Endothelial cell of umbilical vein (primary cell): Measurements from ENCODE around the gene B4GALNT1. TPM values are rescaled to one million over a fixed set of nuclear protein-coding genes. Genes with fewer than 3 reads are reported as not detected.

Source experiments
- BruUV-seq: library from RNA; stranded (reverse); fragments of 400-500 nt; replicated peaks from 2 replicates; lab custom pipeline; 2021; lab: Mats Ljungman, UMichigan
- CTCF ChIA-PET: fragments of 300-600, 350-600 bp; sonication (Branson Sonifier 250); formaldehyde crosslinking; loops from one replicate; lab custom pipeline; 2021; ENCODE audit warnings: antibody characterized with exemption, inconsistent platforms; lab: Charles Lee
- POLR2A ChIA-PET: fragments of 300-600, 350-600 bp; sonication (Branson Sonifier 250); formaldehyde crosslinking; loops from one replicate; lab custom pipeline; 2021; ENCODE audit warnings: antibody characterized with exemption, inconsistent platforms; lab: Charles Lee
- DNase-seq: peaks from one replicate; pipeline ENCODE4 v3.0.0-alpha.2; 2011; ENCODE audit warnings: low read depth, low spot score
- FAIRE-seq: peaks from 2 replicates; lab custom pipeline; 2011; peaks lifted over from hg19 to GRCh38; lab: Jason Lieb, UNC
- H2AFZ ChIP-seq: 2 replicates; pipeline ENCODE4 v1.6.0; 2012; ENCODE audit warnings: low read depth, low read length, control low read depth, inconsistent platforms
- H3K27ac ChIP-seq: 2 replicates; pipeline ENCODE4 v1.5.1; 2011; ENCODE audit warnings: low read depth, mild to moderate bottlenecking, control low read depth, low read length, moderate library complexity; ENCODE audit not compliant: insufficient read depth
- H3K27me3 ChIP-seq, 2 experiments: 2 replicates each; pipeline versions ENCODE4 v1.6.0 to v1.6.1; 2011; ENCODE audit warnings: low read length in 2 of 2, mixed read lengths in 1 of 2; ENCODE audit not compliant: control insufficient read depth in 2 of 2, insufficient read depth in 2 of 2
- H3K36me3 ChIP-seq, 2 experiments: 2 replicates in 1 of 2; 3 replicates in 1 of 2; pipeline ENCODE4 v1.5.1; 2011; ENCODE audit warnings: low read length in 2 of 2, mild to moderate bottlenecking in 1 of 2, moderate library complexity in 1 of 2; ENCODE audit not compliant: control insufficient read depth in 2 of 2, insufficient read depth in 2 of 2; ENCODE audit errors: extremely low read depth in 1 of 2
- H3K4me1 ChIP-seq: 3 replicates; pipeline ENCODE4 v1.5.1; 2011; ENCODE audit warnings: mild to moderate bottlenecking, low read length; ENCODE audit not compliant: control insufficient read depth, insufficient read depth; ENCODE audit errors: extremely low read depth
- H3K4me2 ChIP-seq: 2 replicates; pipeline ENCODE4 v1.6.1; 2011; ENCODE audit warnings: low read length, control low read depth, mixed read lengths; ENCODE audit not compliant: insufficient read depth
- H3K4me3 ChIP-seq, 3 experiments: fragments of 200-600 bp in 1 of 3; sonication (generic), shearing (Covaris generic) in 1 of 3; replicated peaks in 1 of 3; 2 replicates each; pipeline ENCODE4 v1.5.1; 2011 to 2016; ENCODE audit warnings: control low read depth in 3 of 3, low read length in 3 of 3, mild to moderate bottlenecking in 2 of 3, inconsistent platforms in 1 of 3, low read depth in 1 of 3, moderate library complexity in 1 of 3; ENCODE audit not compliant: insufficient read depth in 1 of 3
- H3K79me2 ChIP-seq: 2 replicates; pipeline ENCODE4 v1.6.0; 2012; ENCODE audit warnings: low read length, inconsistent platforms; ENCODE audit not compliant: control insufficient read depth, insufficient read depth
- H3K9ac ChIP-seq: replicated peaks from 2 replicates; pipeline ENCODE3; 2011; ENCODE audit warnings: low read length, control low read depth; ENCODE audit not compliant: insufficient read depth; ENCODE audit errors: extremely low read depth
- H3K9me1 ChIP-seq: replicated peaks from 3 replicates; pipeline ENCODE4 v1.6.0; 2011; ENCODE audit warnings: mild to moderate bottlenecking, low read length; ENCODE audit not compliant: control insufficient read depth, insufficient read depth; ENCODE audit errors: extremely low read depth
- H3K9me3 ChIP-seq: replicated peaks from 2 replicates; pipeline ENCODE4 v1.5.1; 2012; ENCODE audit warnings: low read length, inconsistent platforms; ENCODE audit not compliant: control insufficient read depth, insufficient read depth
- H4K20me1 ChIP-seq: replicated peaks from 2 replicates; pipeline ENCODE3; 2011; ENCODE audit warnings: mild to moderate bottlenecking, low read length; ENCODE audit not compliant: control insufficient read depth, insufficient read depth; ENCODE audit errors: extremely low read depth
- CTCF ChIP-seq, 2 donors: IDR thresholded peaks; 1 replicate in 1 of 2; 2 replicates in 1 of 2; pipeline ENCODE4 v1.5.1; 2011; ENCODE audit warnings: low read length in 2 of 2, mild to moderate bottlenecking in 2 of 2, moderate library complexity in 2 of 2, control low read depth in 1 of 2, inconsistent platforms in 1 of 2, low read depth in 1 of 2; ENCODE audit not compliant: insufficient read depth in 1 of 2; ENCODE audit errors: extremely low read depth in 1 of 2
- EZH2 ChIP-seq: IDR thresholded peaks from 2 replicates; pipeline ENCODE4 v1.6.1; 2012; ENCODE audit warnings: borderline replicate concordance, low read depth, mild to moderate bottlenecking, moderate library complexity, low read length, inconsistent platforms; ENCODE audit not compliant: severe bottlenecking
- FOS ChIP-seq: IDR thresholded peaks from 2 replicates; pipeline ENCODE4 v1.6.1; 2011; ENCODE audit warnings: mild to moderate bottlenecking, low read length, moderate library complexity, borderline replicate concordance; ENCODE audit not compliant: insufficient read depth
- GATA2 ChIP-seq: IDR thresholded peaks from 2 replicates; pipeline ENCODE4 v1.7.0; 2011; ENCODE audit warnings: low read depth, mild to moderate bottlenecking, moderate library complexity, mixed read lengths, low read length; ENCODE audit not compliant: insufficient read length, insufficient read depth
- JUN ChIP-seq: IDR thresholded peaks from 2 replicates; pipeline ENCODE4 v1.6.1; 2011; ENCODE audit warnings: borderline replicate concordance, low read depth; ENCODE audit not compliant: insufficient read length, insufficient read depth
- MAX ChIP-seq: IDR thresholded peaks from 2 replicates; pipeline ENCODE4 v1.6.1; 2011; ENCODE audit not compliant: insufficient read depth, insufficient read length
- MYC ChIP-seq: IDR thresholded peaks from one replicate; pipeline ENCODE4 v1.6.1; 2011; ENCODE audit warnings: mild to moderate bottlenecking, low read depth, low read length
- POLR2A ChIP-seq: IDR thresholded peaks from 2 replicates; pipeline ENCODE4 v1.6.1; 2012; ENCODE audit warnings: low read depth, mild to moderate bottlenecking, control low read depth, low read length
- POLR2AphosphoS5 ChIP-seq: IDR thresholded peaks from 2 replicates; pipeline ENCODE4 v1.6.1; 2012; ENCODE audit warnings: low read depth, mild to moderate bottlenecking, control low read depth, low read length, moderate library complexity; ENCODE audit not compliant: insufficient read depth
- dilution Hi-C: fragments of 300-500 bp; cut with MboI; formaldehyde crosslinking; loops from one replicate; pipeline ENCODE4 v1.15.0; 2019; ENCODE audit warnings: low sequenced_read_pairs; ENCODE audit not compliant: extremely low pct_ligation_motif_present
- intact Hi-C: fragments of 100-400 bp; cut with micrococcal nuclease; formaldehyde crosslinking; loops from one replicate; pipeline ENCODE4 v1.10.0; 2022
- polyA plus RNA-seq, 4 experiments: library from polyadenylated mRNA; depleted of rRNA in 3 of 4; stranded (reverse) in 3 of 4; unstranded in 1 of 4; fragments of >200 nt; gene quantifications; 2 replicates each; pipeline versions ENCODE4 v1.2.1 to v1.2.3, GENCODE V29; 2011 to 2012; ENCODE audit warnings: missing spikeins in 1 of 4
- total RNA-seq: library from RNA; stranded (reverse); gene quantifications from 2 replicates; pipeline ENCODE4 v1.2.3, GENCODE V29; 2021

Gene B4GALNT1
- total and polyA plus RNA-seq, 2 donors (not counting 3 experiments of a cell fraction or from before 2014, with no cell fraction given), result 0.33 to 0.35 TPM

- FAIRE-seq (no peak), DNase-seq (no peak)
- Histone ChIP-seq H3K79me2 (no peaks in the 10 kb centered on the region), H3K27ac (no peak overlapping the region), H3K9me3 (no peaks in the 10 kb centered on the region), H3K4me1 (no peaks in the 10 kb centered on the region), H4K20me1 (no peaks in the 10 kb centered on the region), H2AFZ (no peak overlapping the region), H3K9ac (no peak overlapping the region), H3K9me1 (no peaks in the 10 kb centered on the region), H3K4me3 (no peak overlapping the region), H3K36me3 (no peaks in the 10 kb centered on the region), H3K4me2 (no peak overlapping the region), H3K27me3 (peaks cover 18 to 25% of the 10 kb centered on the region in 2 experiments)
- POLR2A ChIA-PET, result interaction anchor here (0.7 kb wide), 1 partner anchor 22 kb away, joined by 4 read pairs; no protein-coding TSS in a partner anchor
- intact Hi-C loops (no loop called here), dilution Hi-C loops (no loop called here)
- BruUV-seq, result no TSS peak
- CTCF ChIA-PET, result interaction anchor here (1.2 to 6.0 kb wide), 10 partner anchors 8 to 53 kb away, joined by 3 to 126 read pairs (median 24); partner anchors contain the start of genes ARHGEF25 and B4GALNT1
- no peak for TF ChIP-seq JUN
- TF ChIP-seq EZH2, result no peak
- no peak for TF ChIP-seq MAX
- no peak for TF ChIP-seq FOS
- TF ChIP-seq POLR2A, result no peak
- no peak for TF ChIP-seq MYC
- TF ChIP-seq POLR2AphosphoS5, result no peak
- no peak for TF ChIP-seq GATA2
- TF ChIP-seq CTCF (IDR thresholded peaks at IDR 0.05; ENCODE audit: extremely low read depth in 1 of 2, insufficient read depth in 1 of 2, low read depth in 1 of 2, low read length in 2 of 2), result no peak
Observed at GRCh38 chr12:57584690-57585089, 48.3 kb downstream of the B4GALNT1 start.
